Measurements from ENCODE around the gene MUC15. TPM values are rescaled to one million over a fixed set of nuclear protein-coding genes. Genes with fewer than 3 reads are reported as not detected.

The MUC15 gene
- total RNA-seq, 1 donor from 2014 or later, result not detected

DNA sequence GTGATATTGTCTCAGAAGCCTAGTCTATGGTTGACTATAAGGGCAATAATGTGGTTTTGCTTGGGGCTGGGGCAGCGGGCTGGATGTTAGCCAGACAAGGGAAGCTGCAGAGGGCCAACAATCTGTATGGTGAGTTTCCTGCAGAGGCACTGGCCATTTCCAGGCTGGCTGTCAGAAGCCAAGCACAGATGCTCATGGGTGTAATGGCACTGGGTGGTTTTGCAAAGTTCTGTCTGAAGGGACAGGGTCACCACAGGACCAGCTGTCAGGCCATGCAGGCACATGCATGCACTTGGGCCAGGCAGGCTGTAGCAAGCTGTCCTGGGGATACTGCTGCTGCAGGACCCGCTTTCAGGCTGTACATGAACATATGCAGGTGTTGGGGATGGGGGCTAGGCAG is 41.7 kb upstream of the MUC15 start:
- no peak for DNase-seq (ENCODE audit: low spot score)
- TF ChIP-seq, protein P1, sequence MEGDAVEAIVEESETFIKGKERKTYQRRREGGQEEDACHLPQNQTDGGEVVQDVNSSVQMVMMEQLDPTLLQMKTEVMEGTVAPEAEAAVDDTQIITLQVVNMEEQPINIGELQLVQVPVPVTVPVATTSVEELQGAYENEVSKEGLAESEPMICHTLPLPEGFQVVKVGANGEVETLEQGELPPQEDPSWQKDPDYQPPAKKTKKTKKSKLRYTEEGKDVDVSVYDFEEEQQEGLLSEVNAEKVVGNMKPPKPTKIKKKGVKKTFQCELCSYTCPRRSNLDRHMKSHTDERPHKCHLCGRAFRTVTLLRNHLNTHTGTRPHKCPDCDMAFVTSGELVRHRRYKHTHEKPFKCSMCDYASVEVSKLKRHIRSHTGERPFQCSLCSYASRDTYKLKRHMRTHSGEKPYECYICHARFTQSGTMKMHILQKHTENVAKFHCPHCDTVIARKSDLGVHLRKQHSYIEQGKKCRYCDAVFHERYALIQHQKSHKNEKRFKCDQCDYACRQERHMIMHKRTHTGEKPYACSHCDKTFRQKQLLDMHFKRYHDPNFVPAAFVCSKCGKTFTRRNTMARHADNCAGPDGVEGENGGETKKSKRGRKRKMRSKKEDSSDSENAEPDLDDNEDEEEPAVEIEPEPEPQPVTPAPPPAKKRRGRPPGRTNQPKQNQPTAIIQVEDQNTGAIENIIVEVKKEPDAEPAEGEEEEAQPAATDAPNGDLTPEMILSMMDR (IDR thresholded peaks at IDR 0.05; ENCODE audit: unreplicated experiment), result no peak
- H3K27me3 Mint-ChIP-seq (ENCODE audit: unreplicated experiment), result no peaks in the 10 kb centered on the region
- H3K36me3 Mint-ChIP-seq (ENCODE audit: low read depth, unreplicated experiment), result no peaks in the 10 kb centered on the region
- H3K27ac Mint-ChIP-seq (ENCODE audit: unreplicated experiment), result no peak overlapping the region
- H3K9me3 Mint-ChIP-seq (ENCODE audit: unreplicated experiment), result no peaks in the 10 kb centered on the region
- peaks cover 11% of the 10 kb centered on the region for H3K4me1 Mint-ChIP-seq (ENCODE audit: unreplicated experiment)
- no peak overlapping the region for H3K4me3 Mint-ChIP-seq (ENCODE audit: unreplicated experiment)

DNA sequence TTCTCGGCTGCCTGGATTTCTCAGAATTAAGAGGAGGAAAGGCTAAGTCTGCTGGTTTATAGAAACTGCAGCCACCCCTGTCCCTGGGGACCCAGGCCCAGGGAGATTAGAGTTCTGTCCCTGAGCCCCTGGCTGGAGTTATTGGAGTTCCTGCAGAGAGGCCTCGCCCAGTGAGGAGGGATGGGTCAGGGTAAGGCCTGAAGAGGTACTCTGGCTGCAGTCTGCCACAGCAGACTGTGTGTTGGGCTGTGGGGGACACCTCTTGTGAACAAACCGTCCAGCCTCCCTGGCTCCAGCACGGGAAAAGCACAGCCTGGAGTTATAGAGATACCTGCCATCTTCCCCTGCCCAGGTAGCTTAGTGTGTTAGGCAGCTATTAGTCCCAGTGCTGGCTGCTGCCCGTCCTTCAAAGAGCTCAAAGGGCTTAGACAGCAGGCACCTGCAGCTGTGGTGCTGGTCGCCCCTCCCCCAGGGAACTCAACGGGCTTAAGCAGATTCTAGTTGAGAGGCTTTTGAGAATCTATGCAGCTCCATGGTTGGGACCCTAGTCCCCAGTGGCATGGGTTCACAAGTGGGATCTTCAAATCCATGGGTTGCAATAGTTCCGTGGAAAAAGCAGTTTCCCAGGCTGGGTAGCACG is 36.6 kb upstream of the MUC15 start:
- DNase-seq (ENCODE audit: low spot score), result no peak
- TF ChIP-seq, protein P1 (IDR thresholded peaks at IDR 0.05; ENCODE audit: unreplicated experiment), result no peak
- no peaks in the 10 kb centered on the region for H3K9me3 Mint-ChIP-seq (ENCODE audit: unreplicated experiment)
- no peaks in the 10 kb centered on the region for H3K27me3 Mint-ChIP-seq (ENCODE audit: unreplicated experiment)
- no peak overlapping the region for H3K4me3 Mint-ChIP-seq (ENCODE audit: unreplicated experiment)
- peaks cover 8% of the 10 kb centered on the region for H3K4me1 Mint-ChIP-seq (ENCODE audit: unreplicated experiment)
- H3K36me3 Mint-ChIP-seq (ENCODE audit: low read depth, unreplicated experiment), result peaks cover 5% of the 10 kb centered on the region
- H3K27ac Mint-ChIP-seq (ENCODE audit: unreplicated experiment), result no peak overlapping the region

DNA sequence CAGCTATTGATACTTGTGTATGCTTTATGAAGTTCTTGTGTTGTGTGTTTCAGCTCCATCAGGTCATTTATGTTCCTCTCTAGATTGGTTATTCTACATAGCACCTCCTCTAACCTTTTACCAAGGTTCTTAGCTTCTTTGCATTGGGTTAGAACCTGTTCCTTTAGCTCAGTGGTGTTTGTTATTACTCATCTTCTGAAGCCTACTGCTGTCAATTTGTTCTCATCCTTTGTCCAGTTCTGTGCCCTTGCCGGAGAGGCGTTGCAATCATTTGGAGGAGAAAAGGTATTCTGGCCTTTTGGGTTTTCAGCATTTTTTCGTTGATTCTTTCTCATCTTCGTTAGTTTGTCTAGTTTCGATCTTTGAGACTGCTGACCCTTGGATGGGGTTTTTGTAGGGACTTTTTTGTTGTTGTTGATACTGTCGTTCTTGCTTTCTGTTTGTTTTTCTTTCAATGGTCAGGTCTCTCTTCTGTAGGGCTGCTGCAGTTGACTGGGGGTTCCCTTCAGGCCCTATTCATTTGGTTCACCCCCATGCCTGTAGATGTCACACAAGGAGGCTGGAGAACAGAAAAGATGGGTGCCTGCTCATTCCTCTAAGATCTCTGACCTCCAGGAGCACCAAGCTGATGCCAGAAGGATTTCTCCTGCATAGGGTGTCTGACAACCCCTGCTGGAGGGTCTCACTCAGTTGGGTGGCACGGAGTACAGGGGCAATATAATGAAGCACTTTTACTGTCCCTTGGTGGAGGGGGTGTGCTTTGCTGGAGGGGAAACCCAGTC is 35.9 kb upstream of the MUC15 start:
- Mint-ChIP-seq H3K4me3 (ENCODE audit: unreplicated experiment) (no peak overlapping the region), H3K4me1 (ENCODE audit: unreplicated experiment) (peaks cover 8% of the 10 kb centered on the region), H3K27ac (ENCODE audit: unreplicated experiment) (no peak overlapping the region), H3K9me3 (ENCODE audit: unreplicated experiment) (no peaks in the 10 kb centered on the region), H3K36me3 (ENCODE audit: low read depth, unreplicated experiment) (peaks cover 5% of the 10 kb centered on the region), H3K27me3 (ENCODE audit: unreplicated experiment) (no peaks in the 10 kb centered on the region)
- DNase-seq (ENCODE audit: low spot score), result no peak
- TF ChIP-seq, protein P1 (IDR thresholded peaks at IDR 0.05; ENCODE audit: unreplicated experiment), result no peak

DNA sequence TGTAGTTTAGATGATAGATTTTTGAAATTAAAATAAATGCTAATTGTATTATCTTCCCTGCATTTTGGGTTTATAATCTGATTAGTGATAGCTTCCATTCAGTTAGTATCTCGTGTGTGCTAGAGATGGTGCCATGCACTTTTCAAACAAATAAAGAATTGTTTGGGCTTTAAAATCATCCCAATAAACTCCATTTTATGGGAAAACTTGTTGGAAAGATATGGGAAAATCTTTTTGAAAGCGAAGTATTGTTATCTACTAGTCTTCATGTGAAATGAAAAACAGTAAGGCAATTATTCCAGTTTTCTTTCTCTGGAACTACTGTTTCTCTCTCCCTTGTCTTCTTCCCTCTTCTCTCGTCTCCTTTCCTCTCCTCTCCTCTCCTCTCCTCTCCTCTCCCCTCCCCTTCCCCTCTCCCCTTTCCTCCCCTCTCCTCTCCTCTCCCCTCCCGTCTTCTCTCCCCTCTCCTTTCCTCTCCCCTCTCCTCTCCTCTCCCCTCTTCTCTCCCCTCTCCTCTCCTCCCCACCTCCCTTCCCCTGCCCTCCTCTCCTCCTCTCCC is 27.9 kb upstream of the MUC15 start:
- H3K9me3 Mint-ChIP-seq (ENCODE audit: unreplicated experiment), result no peaks in the 10 kb centered on the region
- TF ChIP-seq, protein P1 (IDR thresholded peaks at IDR 0.05; ENCODE audit: unreplicated experiment), result no peak
- peaks cover 8% of the 10 kb centered on the region for H3K4me1 Mint-ChIP-seq (ENCODE audit: unreplicated experiment)
- no peaks in the 10 kb centered on the region for H3K27me3 Mint-ChIP-seq (ENCODE audit: unreplicated experiment)
- peaks cover 5% of the 10 kb centered on the region for H3K36me3 Mint-ChIP-seq (ENCODE audit: low read depth, unreplicated experiment)
- DNase-seq (ENCODE audit: low spot score), result no peak
- H3K27ac Mint-ChIP-seq (ENCODE audit: unreplicated experiment), result no peak overlapping the region
- H3K4me3 Mint-ChIP-seq (ENCODE audit: unreplicated experiment), result no peak overlapping the region

DNA sequence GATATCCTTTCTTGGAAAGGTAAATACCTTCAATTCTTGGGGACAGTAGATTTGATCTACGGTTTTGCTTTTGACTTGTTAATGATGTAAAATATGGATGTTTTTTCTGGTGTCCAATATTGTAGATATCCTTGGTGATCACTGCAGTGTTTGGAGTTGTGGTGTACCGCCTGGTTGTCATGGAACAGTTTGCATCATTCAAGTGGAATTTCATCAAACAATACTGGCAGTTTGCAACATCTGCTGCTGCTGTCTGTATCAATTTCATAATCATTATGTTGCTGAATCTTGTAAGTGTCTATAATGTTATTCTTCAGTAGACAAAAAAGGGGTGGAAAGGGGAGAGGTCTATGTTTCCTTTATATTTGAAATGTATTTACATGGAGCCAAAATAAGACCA is 27.4 kb upstream of the MUC15 start:
- TF ChIP-seq, protein P1 (IDR thresholded peaks at IDR 0.05; ENCODE audit: unreplicated experiment), result no peak
- Mint-ChIP-seq H3K9me3 (ENCODE audit: unreplicated experiment) (no peaks in the 10 kb centered on the region), H3K36me3 (ENCODE audit: low read depth, unreplicated experiment) (peaks cover 5% of the 10 kb centered on the region), H3K4me3 (ENCODE audit: unreplicated experiment) (no peak overlapping the region), H3K4me1 (ENCODE audit: unreplicated experiment) (peaks cover 3% of the 10 kb centered on the region), H3K27me3 (ENCODE audit: unreplicated experiment) (no peaks in the 10 kb centered on the region), H3K27ac (ENCODE audit: unreplicated experiment) (no peak overlapping the region)
- DNase-seq (ENCODE audit: low spot score), result no peak
